Type B pancreatic cell (in vitro differentiated cells): ENCODE measurements around the gene PPARG. TPM values are rescaled to one million over a fixed set of nuclear protein-coding genes. Genes with fewer than 3 reads are reported as not detected.

Experiments
- DNase-seq: peaks from one replicate; pipeline ENCODE4 v3.0.0; 2021; ENCODE audit warnings: mixed read lengths; ENCODE audit not compliant: unreplicated experiment; ENCODE audit errors: extremely low spot score
- H3K27ac Mint-ChIP-seq: 2 replicates; pipeline ENCODE4 v1.8.0; 2021; ENCODE audit warnings: mild to moderate bottlenecking, mixed read lengths
- H3K27me3 Mint-ChIP-seq: 2 replicates; pipeline ENCODE4 v1.8.0; 2021; ENCODE audit warnings: mixed read lengths
- H3K36me3 Mint-ChIP-seq: 2 replicates; pipeline ENCODE4 v1.8.0; 2021; ENCODE audit warnings: mixed read lengths
- H3K4me1 Mint-ChIP-seq: one replicate; pipeline ENCODE4 v1.8.0; 2021; ENCODE audit warnings: mixed read lengths; ENCODE audit not compliant: unreplicated experiment
- H3K4me3 Mint-ChIP-seq: 2 replicates; pipeline ENCODE4 v1.8.0; 2021; ENCODE audit warnings: mild to moderate bottlenecking, mixed read lengths
- H3K9me3 Mint-ChIP-seq: 2 replicates; pipeline ENCODE4 v1.8.0; 2021; ENCODE audit warnings: mixed read lengths
- CTCF ChIP-seq: fragments of 200-600 bp; sonication (generic); conservative IDR thresholded peaks from 2 replicates; pipeline ENCODE4 v1.5.0; 2021; ENCODE audit warnings: antibody characterized with exemption, mild to moderate bottlenecking
- total RNA-seq: library from RNA; stranded (reverse); gene quantifications from 2 replicates; pipeline ENCODE4 v1.2.1, GENCODE V29; 2021; ENCODE audit warnings: low replicate concordance

Gene PPARG
- total RNA-seq, 1 donor from 2014 or later: 21.5 TPM

- Mint-ChIP-seq H3K27me3 (no peaks in the 10 kb centered on the region), H3K4me3 (peak overlapping the region; percentile 97), H3K4me1 (peaks cover 44% of the 10 kb centered on the region), H3K9me3 (no peaks in the 10 kb centered on the region), H3K27ac (peak overlapping the region; percentile 94), H3K36me3 (no peaks in the 10 kb centered on the region)
- TF ChIP-seq CTCF: no peak
- no peak for DNase-seq
Observed at GRCh38 chr3:12483872-12484197, 195.0 kb downstream of the PPARG start.

Other genes with a start within 250 kb of the PPARG start
- gene TIMP4, start 130.2 kb upstream of the PPARG start, total RNA-seq: 0.43 and 0.48 TPM in 2 replicates
- gene TSEN2, start 195.4 kb downstream of the PPARG start, total RNA-seq: 15.5 and 27.7 TPM in 2 replicates